Measurements from ENCODE around the gene NKD2. TPM values are rescaled to one million over a fixed set of nuclear protein-coding genes. Genes with fewer than 3 reads are reported as not detected.
A peak's percentile ranks its signal among the peaks of the same experiment; 100 is the strongest.
"Not testable (repeated sequence)": the region's sequence is repeated elsewhere in the genome, so short reads cannot be mapped to it uniquely, and the experiment has no call there.

The NKD2 gene
- total and polyA plus RNA-seq, 9 donors: 1.5 to 5.3 (median 2.3) TPM

DNA sequence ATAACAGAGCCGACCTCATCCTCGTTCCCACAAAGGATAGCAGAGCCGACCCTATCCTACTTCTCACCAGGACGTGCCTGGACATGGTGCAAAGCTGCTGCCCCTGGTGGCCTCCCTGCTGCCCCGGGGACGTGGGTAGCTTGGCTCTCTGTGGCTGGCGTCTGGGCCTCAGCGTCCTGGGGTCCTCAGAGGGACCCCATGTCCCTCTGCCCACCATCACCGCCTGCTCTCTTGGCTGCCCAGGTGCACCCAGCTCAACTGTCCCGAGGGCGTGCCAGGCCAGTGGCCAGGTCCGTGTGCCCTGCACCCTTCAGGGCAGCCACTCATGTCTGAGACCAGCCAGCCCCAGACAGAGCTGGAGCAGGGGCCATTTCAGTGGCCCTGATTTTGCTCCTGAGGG is 8.5 kb downstream of the NKD2 start:
- no peaks in the 10 kb centered on the region for H3K9me3 ChIP-seq (replicated peaks; ENCODE audit: control insufficient read depth, low read depth, low read length)
- H3K36me3 ChIP-seq (ENCODE audit: control insufficient read depth, insufficient read depth, low read length): no peaks in the 10 kb centered on the region
- 76% methylated on average over 11 of the region's 12 CpGs for WGBS (ENCODE audit: insufficient coverage)
- no peak overlapping the region for H3K4me3 ChIP-seq (ENCODE audit: low read length)
- H3K4me1 ChIP-seq (ENCODE audit: control insufficient read depth, insufficient read depth, low read length): peaks cover 5% of the 10 kb centered on the region
- H3K27me3 ChIP-seq (ENCODE audit: control insufficient read depth, insufficient read depth, low read length): peaks cover 18% of the 10 kb centered on the region
- DNase-seq: no peak
- H3K27ac ChIP-seq (ENCODE audit: low read length): no peak overlapping the region

DNA sequence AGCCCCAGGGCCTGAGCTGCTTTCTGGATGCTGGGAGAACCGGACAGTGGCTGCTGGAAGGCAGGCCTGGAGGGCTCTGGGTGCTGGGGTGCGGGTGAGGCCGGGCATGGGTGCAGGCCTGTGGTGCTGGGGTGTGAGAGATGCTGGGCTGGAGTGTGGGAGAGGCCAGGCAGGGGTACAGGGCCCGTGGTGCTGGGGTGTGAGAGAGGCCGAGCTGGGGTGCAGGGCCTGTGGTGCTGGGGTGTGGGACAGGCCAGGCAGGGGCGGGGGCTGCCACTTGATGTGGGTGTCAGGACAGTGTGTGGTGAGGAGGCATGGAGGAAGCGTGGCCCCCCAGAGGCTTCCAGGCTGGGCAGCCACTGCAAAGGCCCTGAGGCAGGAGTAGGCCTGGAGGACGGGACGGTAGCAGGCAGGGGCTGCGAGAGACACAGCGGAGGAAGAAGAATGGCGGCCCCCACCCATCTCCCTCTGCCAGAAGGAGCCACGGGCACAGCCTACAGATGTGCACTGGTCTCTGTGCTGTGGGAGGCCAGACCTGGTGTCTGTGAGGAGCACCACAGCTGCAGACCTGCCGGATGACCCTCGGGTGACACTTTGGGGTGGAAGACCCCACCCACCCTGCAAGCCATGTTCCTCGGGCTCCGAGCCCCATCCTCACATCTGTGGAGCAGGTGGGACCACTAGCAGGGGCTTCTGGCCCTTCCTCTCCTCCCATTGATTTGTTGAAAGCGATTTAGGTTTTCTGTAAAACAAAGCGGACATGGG is 9.3 kb downstream of the NKD2 start:
- Histone ChIP-seq H3K9me3 (replicated peaks; ENCODE audit: control insufficient read depth, low read depth, low read length) (no peaks in the 10 kb centered on the region), H3K36me3 (ENCODE audit: control insufficient read depth, insufficient read depth, low read length) (no peaks in the 10 kb centered on the region), H3K4me3 (ENCODE audit: low read length) (no peak overlapping the region), H3K27ac (ENCODE audit: low read length) (no peak overlapping the region), H3K27me3 (ENCODE audit: control insufficient read depth, insufficient read depth, low read length) (peaks cover 14% of the 10 kb centered on the region), H3K4me1 (ENCODE audit: control insufficient read depth, insufficient read depth, low read length) (peaks cover 5% of the 10 kb centered on the region)
- no peak for DNase-seq
- WGBS (ENCODE audit: insufficient coverage): 84% methylated on average over 13 of the region's 19 CpGs

DNA sequence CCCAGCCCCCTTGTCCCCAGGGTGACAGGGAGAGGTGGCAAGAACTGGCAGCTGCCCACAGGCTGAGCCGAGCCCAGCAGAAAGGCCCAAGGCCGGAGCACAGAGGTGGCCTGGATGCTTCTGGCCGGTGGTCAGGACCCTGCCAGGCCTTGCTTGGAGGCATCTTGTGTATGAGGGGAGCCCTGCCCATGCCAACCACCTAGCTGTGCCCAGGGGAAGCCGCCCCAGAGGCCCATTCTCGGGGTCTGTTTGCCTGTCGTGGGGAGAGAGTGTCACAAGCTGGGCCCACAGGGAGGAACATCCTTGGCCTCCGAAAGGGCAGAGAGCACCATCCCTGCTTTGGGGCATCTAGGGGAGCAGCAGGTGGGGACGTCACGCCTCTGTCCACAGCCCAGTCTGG is 10.0 kb downstream of the NKD2 start:
- H3K4me3 ChIP-seq (ENCODE audit: low read length): no peak overlapping the region
- 88% methylated on average over 9 of the region's 9 CpGs for WGBS (ENCODE audit: insufficient coverage)
- H3K36me3 ChIP-seq (ENCODE audit: control insufficient read depth, insufficient read depth, low read length): no peaks in the 10 kb centered on the region
- peaks cover 12% of the 10 kb centered on the region for H3K27me3 ChIP-seq (ENCODE audit: control insufficient read depth, insufficient read depth, low read length)
- H3K9me3 ChIP-seq (replicated peaks; ENCODE audit: control insufficient read depth, low read depth, low read length): no peaks in the 10 kb centered on the region
- DNase-seq: no peak
- no peak overlapping the region for H3K27ac ChIP-seq (ENCODE audit: low read length)
- H3K4me1 ChIP-seq (ENCODE audit: control insufficient read depth, insufficient read depth, low read length): peaks cover 5% of the 10 kb centered on the region

DNA sequence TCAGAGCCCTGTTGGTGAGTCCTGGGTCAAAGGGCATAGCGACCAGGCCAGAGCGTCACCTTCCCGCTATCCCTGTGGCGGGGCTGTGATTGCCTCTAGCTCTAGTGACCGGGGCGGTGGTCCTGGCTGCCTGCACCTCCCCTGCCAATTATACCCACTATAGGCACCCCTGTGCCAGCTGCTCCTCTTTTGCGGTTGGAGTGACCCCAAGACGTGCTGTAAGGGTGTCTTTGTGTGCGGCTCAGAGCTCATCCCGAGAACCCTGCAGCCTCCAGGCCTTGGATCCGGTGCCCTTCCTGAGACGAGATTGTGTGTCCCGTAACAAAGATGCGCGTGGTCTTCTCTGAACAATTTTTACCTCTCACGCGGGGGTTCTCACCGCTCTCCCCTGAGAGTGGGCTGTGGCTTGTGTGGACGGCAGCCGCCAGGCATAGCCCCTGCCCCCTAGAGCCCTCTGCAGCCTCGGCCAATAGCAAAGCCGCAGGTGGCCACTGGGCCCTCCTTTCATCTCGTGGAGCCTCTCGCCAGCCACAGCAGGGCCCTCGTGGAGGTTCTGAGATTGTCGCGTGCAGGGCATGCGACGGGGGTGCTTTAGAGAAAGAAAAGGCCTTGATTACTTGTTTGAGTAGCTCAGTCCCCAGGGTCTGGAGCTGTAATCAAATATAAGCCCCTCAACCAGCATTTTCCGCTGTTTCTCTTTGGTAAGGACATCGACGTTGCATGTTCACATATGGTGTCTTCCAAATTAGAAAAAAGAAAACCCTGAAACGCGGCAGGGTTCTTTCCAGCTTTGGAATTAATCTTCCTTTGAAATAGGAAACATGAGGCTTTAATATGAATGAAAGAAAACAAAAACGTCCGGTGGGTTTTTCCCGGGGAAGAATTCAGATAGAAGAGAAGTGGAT is 10.7 kb downstream of the NKD2 start:
- Histone ChIP-seq H3K4me3 (ENCODE audit: low read length) (no peak overlapping the region), H3K9me3 (replicated peaks; ENCODE audit: control insufficient read depth, low read depth, low read length) (no peaks in the 10 kb centered on the region), H3K27ac (ENCODE audit: low read length) (no peak overlapping the region), H3K27me3 (ENCODE audit: control insufficient read depth, insufficient read depth, low read length) (peaks cover 8% of the 10 kb centered on the region), H3K4me1 (ENCODE audit: control insufficient read depth, insufficient read depth, low read length) (peaks cover 5% of the 10 kb centered on the region), H3K36me3 (ENCODE audit: control insufficient read depth, insufficient read depth, low read length) (no peaks in the 10 kb centered on the region)
- WGBS (ENCODE audit: insufficient coverage): 72% methylated on average over 31 of the region's 37 CpGs
- DNase-seq: no peak

DNA sequence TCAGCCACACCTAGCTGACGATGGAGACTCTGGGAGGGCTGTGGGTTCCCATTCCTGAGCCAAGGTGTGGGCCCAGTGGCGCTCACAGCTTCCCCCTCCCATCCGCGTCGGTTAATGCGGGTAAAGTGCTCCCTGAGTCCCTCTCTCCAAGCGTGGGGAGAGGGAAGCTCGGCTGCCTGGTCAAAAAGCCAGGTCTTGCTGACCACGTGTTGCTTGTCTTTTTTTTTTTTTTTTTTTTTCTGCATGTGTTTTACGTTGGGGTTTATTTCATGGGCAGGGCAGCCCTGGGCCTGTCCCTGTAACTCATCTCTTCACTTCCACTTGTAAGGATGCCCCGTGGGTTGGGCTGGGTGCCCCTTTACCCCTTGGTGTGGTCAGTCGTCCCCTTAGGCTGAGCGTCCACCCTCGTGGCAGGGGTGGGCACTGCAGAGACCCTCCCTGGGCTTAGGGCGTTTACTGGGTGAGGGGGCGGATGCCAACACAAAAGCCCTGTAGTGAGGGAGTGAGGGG is 11.9 kb downstream of the NKD2 start:
- Histone ChIP-seq H3K4me1 (ENCODE audit: control insufficient read depth, insufficient read depth, low read length) (peaks cover 5% of the 10 kb centered on the region), H3K27ac (ENCODE audit: low read length) (no peak overlapping the region), H3K36me3 (ENCODE audit: control insufficient read depth, insufficient read depth, low read length) (no peaks in the 10 kb centered on the region), H3K27me3 (ENCODE audit: control insufficient read depth, insufficient read depth, low read length) (peaks cover 7% of the 10 kb centered on the region), H3K4me3 (ENCODE audit: low read length) (no peak overlapping the region), H3K9me3 (replicated peaks; ENCODE audit: control insufficient read depth, low read depth, low read length) (no peaks in the 10 kb centered on the region)
- no CpG with 5 or more reads among the region's 16 CpGs for WGBS (ENCODE audit: insufficient coverage)
- DNase-seq: no peak

DNA sequence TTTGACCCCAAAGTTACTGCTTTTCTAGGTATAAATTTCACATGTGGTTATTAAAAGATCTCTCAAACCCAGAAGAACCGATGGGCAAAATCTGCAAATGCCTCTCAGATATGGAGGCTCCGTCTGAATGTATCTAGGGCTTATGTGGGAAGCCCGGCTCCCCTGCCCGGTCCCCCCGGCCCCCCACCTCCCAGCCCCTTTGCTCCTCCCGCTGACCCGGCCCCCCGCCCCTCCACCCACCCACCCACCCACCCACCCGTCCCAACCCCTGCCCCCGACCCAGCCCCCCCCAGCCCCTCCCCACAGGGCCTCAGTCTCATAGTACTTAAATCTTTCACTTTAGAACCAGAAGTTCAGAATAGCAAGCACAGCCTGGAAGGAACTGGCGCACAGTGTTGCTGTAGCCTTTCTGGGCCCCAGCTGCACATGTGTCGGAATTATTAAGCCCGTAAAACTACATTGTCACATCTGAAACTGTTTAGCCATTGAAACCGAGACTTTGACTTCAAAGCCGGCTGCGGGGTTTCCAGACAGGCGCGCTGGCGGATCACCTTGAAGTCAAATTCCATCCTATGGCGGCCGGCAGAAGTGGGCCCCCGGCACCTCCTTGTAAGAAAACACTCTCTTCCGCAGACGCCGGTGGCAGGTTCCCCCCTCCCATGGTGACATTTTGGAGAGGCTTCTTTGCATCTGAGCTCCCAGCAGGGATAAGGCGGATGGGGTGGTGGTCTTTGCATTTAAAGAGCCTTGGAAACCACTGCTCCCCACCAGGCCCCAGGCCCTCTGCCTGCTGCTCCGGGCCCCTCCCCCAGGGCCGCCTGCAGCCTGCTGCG is 12.8 kb downstream of the NKD2 start:
- DNase-seq: peak; percentile 93
- Histone ChIP-seq H3K36me3 (ENCODE audit: control insufficient read depth, insufficient read depth, low read length) (no peaks in the 10 kb centered on the region), H3K4me1 (ENCODE audit: control insufficient read depth, insufficient read depth, low read length) (peaks cover 5% of the 10 kb centered on the region), H3K4me3 (ENCODE audit: low read length) (no peak overlapping the region), H3K27ac (ENCODE audit: low read length) (no peak overlapping the region), H3K9me3 (replicated peaks; ENCODE audit: control insufficient read depth, low read depth, low read length) (no peaks in the 10 kb centered on the region), H3K27me3 (ENCODE audit: control insufficient read depth, insufficient read depth, low read length) (peaks cover 5% of the 10 kb centered on the region)
- WGBS (ENCODE audit: insufficient coverage): 13% methylated on average over 13 of the region's 29 CpGs

DNA sequence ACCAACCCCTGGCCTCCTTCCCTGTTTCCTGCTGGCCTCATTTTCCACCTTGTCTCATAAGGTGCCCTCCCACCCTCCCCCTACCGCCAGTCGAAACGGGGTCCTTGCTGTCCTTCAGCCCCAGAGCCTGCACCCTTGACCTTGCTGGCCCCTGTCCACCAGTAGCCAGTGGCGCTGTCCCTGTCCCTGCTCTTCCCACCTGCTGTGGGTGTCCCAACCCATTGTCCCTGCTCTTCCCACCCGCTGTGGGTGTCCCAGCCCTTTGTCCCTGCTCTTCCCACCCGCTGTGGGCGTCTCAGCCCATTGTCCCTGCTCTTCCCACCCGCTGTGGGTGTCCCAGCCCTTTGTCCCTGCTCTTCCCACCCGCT is 13.4 kb downstream of the NKD2 start:
- DNase-seq; H3K4me1 ChIP-seq (ENCODE audit: control insufficient read depth, insufficient read depth, low read length); H3K27me3 ChIP-seq (ENCODE audit: control insufficient read depth, insufficient read depth, low read length); H3K4me3 ChIP-seq (ENCODE audit: low read length); H3K36me3 ChIP-seq (ENCODE audit: control insufficient read depth, insufficient read depth, low read length); H3K27ac ChIP-seq (ENCODE audit: low read length); H3K9me3 ChIP-seq (replicated peaks; ENCODE audit: control insufficient read depth, low read depth, low read length): not testable (repeated sequence)
- 17% methylated on average over 4 of the region's 9 CpGs for WGBS (ENCODE audit: insufficient coverage)

DNA sequence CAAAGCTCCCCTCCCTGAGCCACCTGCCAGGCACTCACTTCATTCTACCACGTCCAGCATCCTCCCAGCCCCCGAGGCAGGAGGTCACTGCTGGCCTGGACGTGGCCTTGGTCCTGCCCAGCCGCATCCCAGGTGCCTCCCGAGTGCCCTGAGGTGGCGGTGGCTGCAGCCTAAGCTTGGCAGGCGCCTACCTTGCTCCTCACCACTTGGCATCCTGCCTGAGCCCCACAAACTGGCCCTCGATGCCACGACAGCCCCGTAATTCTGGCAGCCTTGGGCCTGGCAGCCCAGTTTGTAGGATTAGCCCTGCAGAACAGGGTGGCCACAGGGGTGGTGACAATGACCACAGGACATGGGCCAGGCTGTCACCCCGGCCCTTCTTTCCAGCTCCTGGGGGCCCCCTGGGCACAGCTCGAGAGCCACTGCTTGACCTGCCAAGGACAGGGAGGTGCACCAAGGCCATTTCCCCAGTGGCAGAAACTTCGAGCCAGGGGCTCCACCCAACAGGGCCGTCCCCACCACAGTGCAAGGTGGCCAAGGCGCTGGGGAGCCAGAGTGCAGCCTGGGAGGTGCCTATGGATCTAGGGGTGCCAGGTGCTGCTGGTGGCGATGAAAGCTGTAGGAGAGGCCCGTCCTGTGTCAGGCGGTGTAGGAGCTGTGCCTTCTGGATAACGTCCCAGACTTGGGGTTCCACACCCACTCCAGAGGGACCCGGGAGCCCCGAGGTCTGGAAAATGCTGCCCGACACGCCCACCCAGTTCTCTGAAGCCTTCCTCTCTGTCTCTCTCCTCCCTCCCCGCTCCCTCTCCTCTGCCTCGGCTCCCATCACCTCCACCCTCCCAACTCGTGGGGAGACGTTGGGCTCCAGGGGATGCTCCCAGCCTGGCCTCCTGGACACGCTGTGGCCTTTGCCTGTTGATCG is 18.4 kb downstream of the NKD2 start:
- 65% methylated on average over 27 of the region's 29 CpGs for WGBS (ENCODE audit: insufficient coverage)
- Histone ChIP-seq H3K27ac (ENCODE audit: low read length) (no peak overlapping the region), H3K4me1 (ENCODE audit: control insufficient read depth, insufficient read depth, low read length) (peaks cover 3% of the 10 kb centered on the region), H3K36me3 (ENCODE audit: control insufficient read depth, insufficient read depth, low read length) (no peaks in the 10 kb centered on the region), H3K4me3 (ENCODE audit: low read length) (no peak overlapping the region), H3K9me3 (replicated peaks; ENCODE audit: control insufficient read depth, low read depth, low read length) (no peaks in the 10 kb centered on the region), H3K27me3 (ENCODE audit: control insufficient read depth, insufficient read depth, low read length) (peaks cover 10% of the 10 kb centered on the region)
- DNase-seq: peak; percentile 49

All from muscle of leg (tissue), 11 donors.